Measurements from ENCODE around the gene SIN3A.

Gene SIN3A

GRCh38 chr15:75371901-75372688, 79.4 kb downstream of the SIN3A start:
- DNase-seq = no peak

GRCh38 chr15:75371486-75371885, 80.0 kb downstream of the SIN3A start:
- DNase-seq = no peak

- no peak for DNase-seq
Measured at GRCh38 chr15:75369897-75370581, 81.5 kb downstream of the SIN3A start.

- DNase-seq = no peak
Measured at GRCh38 chr15:75368689-75369239, 82.7 kb downstream of the SIN3A start.

GRCh38 chr15:75367913-75368688, 83.4 kb downstream of the SIN3A start, which contains the start of gene MAN2C1:
TSS of gene MAN2C1 (minus strand) at chr15:75368607. CDS start at chr15:75368583, 24 bp downstream.
- peak; percentile 97 for DNase-seq

GRCh38 chr15:75367406-75367912, 84.0 kb downstream of the SIN3A start:
- no peak for DNase-seq

GRCh38 chr15:75367006-75367405, 84.5 kb downstream of the SIN3A start:
- DNase-seq = no peak

- no peak for DNase-seq
Measured at GRCh38 chr15:75366163-75366562, 85.3 kb downstream of the SIN3A start.

- DNase-seq = no peak
Measured at GRCh38 chr15:75364881-75365280, 86.6 kb downstream of the SIN3A start.

- DNase-seq = no peak
Measured at GRCh38 chr15:75363786-75364185, 87.7 kb downstream of the SIN3A start.

GRCh38 chr15:75362642-75363249, 88.7 kb downstream of the SIN3A start:
- no peak for DNase-seq

GRCh38 chr15:75361989-75362641, 89.4 kb downstream of the SIN3A start:
- DNase-seq = no peak

GRCh38 chr15:75361361-75361988, 90.0 kb downstream of the SIN3A start:
- DNase-seq = no peak

- DNase-seq = no peak
Measured at GRCh38 chr15:75360856-75361255, 90.6 kb downstream of the SIN3A start.

- no peak for DNase-seq
Measured at GRCh38 chr15:75360391-75360790, 91.1 kb downstream of the SIN3A start.

GRCh38 chr15:75359537-75360250, 91.8 kb downstream of the SIN3A start:
- DNase-seq = no peak

GRCh38 chr15:75358771-75359536, 92.5 kb downstream of the SIN3A start:
- no peak for DNase-seq

- peak; percentile 52 for DNase-seq
Measured at GRCh38 chr15:75357976-75358673, 93.4 kb downstream of the SIN3A start.

GRCh38 chr15:75356517-75356916, 95.0 kb downstream of the SIN3A start:
- peak; percentile 58 for DNase-seq

Data from activated effector memory CD4-positive, alpha-beta T cell treated with anti-CD3 and anti-CD28 coated beads, Interleukin-2, amount 50 U/mL, for 16 hours (primary cell).